Stimulated activated CD8-positive, alpha-beta memory T cell treated with anti-CD3 and anti-CD28 coated beads, Interleukin-15, amount 100 ng/mL, for 4 hours (primary cell): Measurements from ENCODE around the gene TRABD2A.
"Not testable (repeated sequence)": the region's sequence is repeated elsewhere in the genome, so short reads cannot be mapped to it uniquely, and the experiment has no call there.

ENCODE experiments used
- DNase-seq, 2 donors: peaks; one replicate each; pipeline ENCODE4 v3.0.0-alpha.2; 2020; ENCODE audit warnings: low read depth in 2 of 2

Gene TRABD2A

GRCh38 chr2:84880645-84881521 is at the start of gene TRABD2A:
TRABD2A (minus strand) TSS chr2:84881084; CDS start chr2:84881039, 45 bp downstream.
- DNase-seq, result peak in 1 of 2 donors; percentile 34

- no peak for DNase-seq
Observed at GRCh38 chr2:84927275-84927627, 46.4 kb upstream of the TRABD2A start.

GRCh38 chr2:84925724-84926376 is 45.0 kb upstream of the TRABD2A start:
- peak; percentile 92 for DNase-seq

- DNase-seq, result no peak
Observed at GRCh38 chr2:84925336-84925723, 44.4 kb upstream of the TRABD2A start.

GRCh38 chr2:84924173-84925106 is 43.6 kb upstream of the TRABD2A start:
- no peak for DNase-seq

GRCh38 chr2:84923009-84923408 is 42.1 kb upstream of the TRABD2A start:
- no peak for DNase-seq

- DNase-seq, result no peak
Observed at GRCh38 chr2:84919885-84920580, 39.1 kb upstream of the TRABD2A start.

GRCh38 chr2:84918430-84918829 is 37.5 kb upstream of the TRABD2A start:
- no peak for DNase-seq

GRCh38 chr2:84917821-84918220 is 36.9 kb upstream of the TRABD2A start:
- not testable (repeated sequence) for DNase-seq

- not testable (repeated sequence) for DNase-seq
Observed at GRCh38 chr2:84915675-84916074, 34.8 kb upstream of the TRABD2A start.

- no peak for DNase-seq
Observed at GRCh38 chr2:84914334-84914733, 33.5 kb upstream of the TRABD2A start.

GRCh38 chr2:84912984-84913383 is 32.1 kb upstream of the TRABD2A start:
- no peak for DNase-seq

- no peak for DNase-seq
Observed at GRCh38 chr2:84911135-84911678, 30.3 kb upstream of the TRABD2A start.

- no peak for DNase-seq
Observed at GRCh38 chr2:84908948-84909713, 28.2 kb upstream of the TRABD2A start.

- no peak for DNase-seq
Observed at GRCh38 chr2:84906900-84907714, 26.2 kb upstream of the TRABD2A start.

GRCh38 chr2:84906108-84906899 is 25.4 kb upstream of the TRABD2A start:
- peak in 1 of 2 donors; percentile 62 for DNase-seq

- peak; percentile 68 to 73 for DNase-seq
Observed at GRCh38 chr2:84905181-84906107, 24.6 kb upstream of the TRABD2A start, which contains the start of gene TMSB10. TMSB10 (plus strand) TSS chr2:84905656.
